ENCODE results near the gene USH2A. TPM values are rescaled to one million over a fixed set of nuclear protein-coding genes. Genes with fewer than 3 reads are reported as not detected.

Gene USH2A
- polyA plus RNA-seq, 3 donors: not detected

GRCh38 chr1:215793180-215793579 lies 630.1 kb downstream of the USH2A start:
- Mint-ChIP-seq H3K27ac (no peak overlapping the region), H3K4me3 (no peak overlapping the region), H3K27me3 (ENCODE audit: low read depth in 3 of 3) (peaks cover 0 to 2% (median 1%) of the 10 kb centered on the region in 3 donors), H3K9me3 (no peaks in the 10 kb centered on the region), H3K36me3 (no peaks in the 10 kb centered on the region), H3K4me1 (no peaks in the 10 kb centered on the region)
- Histone ChIP-seq H3K36me3 (replicated peaks in 1 of 2; ENCODE audit: control insufficient read depth in 1 of 2, insufficient read depth in 2 of 2, low read length in 2 of 2) (no peaks in the 10 kb centered on the region), H2AFZ (ENCODE audit: insufficient read depth, low read depth, low read length, poor library complexity, severe bottlenecking) (no peak overlapping the region), H3K4me1 (ENCODE audit: control insufficient read depth in 1 of 2, insufficient read depth in 2 of 2, low read length in 2 of 2) (no peaks in the 10 kb centered on the region), H3K9ac (ENCODE audit: insufficient read depth, low read length, poor library complexity, severe bottlenecking) (no peak overlapping the region), H4K20me1 (ENCODE audit: insufficient read depth, low read length) (no peaks in the 10 kb centered on the region), H3K79me2 (ENCODE audit: insufficient read depth, low read length) (no peaks in the 10 kb centered on the region), H3K9me3 (replicated peaks in 1 of 2; ENCODE audit: control insufficient read depth in 1 of 2, insufficient read depth in 1 of 2, low read length in 2 of 2) (no peaks in the 10 kb centered on the region), H3K27me3 (ENCODE audit: control insufficient read depth in 2 of 2, insufficient read depth in 2 of 2, low read length in 2 of 2) (no peaks in the 10 kb centered on the region), H3K4me2 (replicated peaks; ENCODE audit: extremely low read depth, low read length, poor library complexity, severe bottlenecking) (no peak overlapping the region), H3K4me3 (replicated peaks in 1 of 3; ENCODE audit: low read depth in 2 of 3, low read length in 3 of 3) (no peak overlapping the region), H3K27ac (ENCODE audit: low read depth in 1 of 2, low read length in 2 of 2) (no peak overlapping the region)
- TF ChIP-seq CTCF (IDR thresholded peaks at IDR 0.05): no peak
- no peak for DNase-seq
- intact Hi-C loops (cut with micrococcal nuclease): no loop called here

DNA sequence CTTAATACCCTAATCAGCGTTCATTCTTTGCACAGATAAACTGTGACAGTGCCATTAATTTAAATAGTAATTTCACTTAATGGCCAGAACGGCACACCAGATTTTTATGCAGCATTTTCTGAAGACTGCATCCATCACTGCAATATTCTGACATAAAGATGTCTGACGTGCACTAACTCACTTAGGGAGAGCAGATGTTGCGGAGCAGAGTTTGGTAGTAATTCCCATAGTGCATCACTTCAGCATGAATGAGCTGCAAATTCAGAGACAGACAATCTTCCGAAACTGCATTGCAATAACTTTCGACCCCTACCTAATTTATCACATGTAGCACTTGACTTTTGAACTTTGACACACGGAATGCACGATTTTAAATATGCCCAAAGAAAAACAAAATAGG lies 630.8 kb downstream of the USH2A start:
- Histone ChIP-seq H3K4me2 (replicated peaks; ENCODE audit: extremely low read depth, low read length, poor library complexity, severe bottlenecking) (no peak overlapping the region), H3K36me3 (replicated peaks in 1 of 2; ENCODE audit: control insufficient read depth in 1 of 2, insufficient read depth in 2 of 2, low read length in 2 of 2) (no peaks in the 10 kb centered on the region), H3K27ac (ENCODE audit: low read depth in 1 of 2, low read length in 2 of 2) (no peak overlapping the region), H3K79me2 (ENCODE audit: insufficient read depth, low read length) (no peaks in the 10 kb centered on the region), H3K9me3 (replicated peaks in 1 of 2; ENCODE audit: control insufficient read depth in 1 of 2, insufficient read depth in 1 of 2, low read length in 2 of 2) (no peaks in the 10 kb centered on the region), H3K9ac (ENCODE audit: insufficient read depth, low read length, poor library complexity, severe bottlenecking) (no peak overlapping the region), H3K4me1 (ENCODE audit: control insufficient read depth in 1 of 2, insufficient read depth in 2 of 2, low read length in 2 of 2) (no peaks in the 10 kb centered on the region), H4K20me1 (ENCODE audit: insufficient read depth, low read length) (no peaks in the 10 kb centered on the region), H2AFZ (ENCODE audit: insufficient read depth, low read depth, low read length, poor library complexity, severe bottlenecking) (no peak overlapping the region), H3K4me3 (replicated peaks in 1 of 3; ENCODE audit: low read depth in 2 of 3, low read length in 3 of 3) (no peak overlapping the region), H3K27me3 (ENCODE audit: control insufficient read depth in 2 of 2, insufficient read depth in 2 of 2, low read length in 2 of 2) (no peaks in the 10 kb centered on the region)
- H3K27me3 Mint-ChIP-seq (ENCODE audit: low read depth in 3 of 3): peaks cover 0 to 3% (median 1%) of the 10 kb centered on the region in 3 donors
- H3K27ac Mint-ChIP-seq: no peak overlapping the region
- intact Hi-C loops (cut with micrococcal nuclease): no loop called here
- no peaks in the 10 kb centered on the region for H3K4me1 Mint-ChIP-seq
- H3K4me3 Mint-ChIP-seq: no peak overlapping the region
- no peak for TF ChIP-seq CTCF (IDR thresholded peaks at IDR 0.05)
- DNase-seq: no peak
- H3K9me3 Mint-ChIP-seq: no peaks in the 10 kb centered on the region
- H3K36me3 Mint-ChIP-seq: no peaks in the 10 kb centered on the region
- WGBS (ENCODE audit: insufficient coverage): 84% methylated on average over 5 of the region's 8 CpGs
